K562 (cell line): ENCODE results near the gene RNASET2. TPM values are rescaled to one million over a fixed set of nuclear protein-coding genes. Genes with fewer than 3 reads are reported as not detected.
A peak's percentile ranks its signal among the peaks of the same experiment; 100 is the strongest.
"Not testable (repeated sequence)": the region's sequence is repeated elsewhere in the genome, so short reads cannot be mapped to it uniquely, and the experiment has no call there.

Experiments used
- DPF2 ChIP-seq: fragments of 450-650 bp; IDR thresholded peaks from 2 replicates; pipeline ENCODE4 v1.6.1; 2016
- EGR1 ChIP-seq: fragments of 450-650 bp; conservative IDR thresholded peaks from 2 replicates; pipeline ENCODE4 v1.6.1; 2017; ENCODE audit warnings: mild to moderate bottlenecking
- EHMT2 ChIP-seq: fragments of 450-650 bp; IDR thresholded peaks from 2 replicates; pipeline ENCODE4 v1.6.1; 2018; ENCODE audit warnings: antibody characterized with exemption
- ELF4 ChIP-seq: fragments of 450-650 bp; formaldehyde crosslinking; IDR thresholded peaks from 2 replicates; pipeline ENCODE4 v1.4.0; 2022; ENCODE audit warnings: missing genetic modification characterization
- MAX ChIP-seq: sonication (generic); formaldehyde crosslinking; IDR thresholded peaks from 2 replicates; pipeline ENCODE4 v1.9.0; 2022; ENCODE audit warnings: mild to moderate bottlenecking, missing genetic modification reagents
- MEF2D ChIP-seq: conservative IDR thresholded peaks from 2 replicates; pipeline ENCODE4 v1.6.1; 2016; ENCODE audit warnings: low read depth, missing genetic modification characterization, missing compliant biosample characterization
- MTA3 ChIP-seq: fragments of 450-650 bp; formaldehyde crosslinking; IDR thresholded peaks from 2 replicates; pipeline ENCODE4 v1.6.1; 2017; ENCODE audit warnings: mild to moderate bottlenecking, borderline replicate concordance
- NR2C2 ChIP-seq, 2 experiments: fragments of 200-800 bp in 1 of 2; sonication (Bioruptor generic) in 1 of 2; sonication (generic) in 1 of 2; formaldehyde crosslinking in 1 of 2; IDR thresholded peaks; 2 replicates each; pipeline versions ENCODE4 v1.6.1 to v1.8.0; 2016 to 2022; ENCODE audit warnings: mild to moderate bottlenecking in 1 of 2, missing compliant biosample characterization in 1 of 2, missing genetic modification characterization in 1 of 2, missing genetic modification reagents in 1 of 2
- NR4A1 ChIP-seq, 2 experiments: fragments of 250-450 bp in 1 of 2; fragments of 450-650 bp in 1 of 2; sonication (Bioruptor Pico) in 1 of 2; IDR thresholded peaks; 2 replicates each; pipeline versions ENCODE4 v1.4.0 to v1.6.1; 2016 to 2020; ENCODE audit warnings: mild to moderate bottlenecking in 2 of 2, missing compliant biosample characterization in 1 of 2, missing genetic modification characterization in 1 of 2, moderate library complexity in 1 of 2
- PML ChIP-seq: IDR thresholded peaks from 2 replicates; pipeline ENCODE4 v1.6.1; 2012; ENCODE audit warnings: low read length, inconsistent platforms
- SMAD3 ChIP-seq: fragments of 450-650 bp; formaldehyde crosslinking; conservative IDR thresholded peaks from 2 replicates; pipeline ENCODE4 v1.4.0; 2020; ENCODE audit warnings: mild to moderate bottlenecking
- SMARCA4 ChIP-seq: fragments of 450-650 bp; IDR thresholded peaks from 2 replicates; pipeline ENCODE4 v1.6.1; 2016
- TRIM24 ChIP-seq, 2 experiments: fragments of 450-650 bp; IDR thresholded peaks; 2 replicates each; pipeline ENCODE4 v1.6.1; 2016
- ZFX ChIP-seq: sonication (generic); formaldehyde crosslinking; IDR thresholded peaks from 2 replicates; pipeline ENCODE4 v1.8.0; 2022; ENCODE audit warnings: mild to moderate bottlenecking, missing genetic modification reagents, moderate library complexity
- ZNF511 ChIP-seq: sonication (generic); formaldehyde crosslinking; IDR thresholded peaks from 2 replicates; pipeline ENCODE4 v1.8.0; 2022; ENCODE audit warnings: mild to moderate bottlenecking, missing genetic modification reagents
- ZNF583 ChIP-seq: fragments of 250-450 bp; sonication (Bioruptor Pico); IDR thresholded peaks from 2 replicates; pipeline ENCODE4 v1.4.0; 2020
- ZNF584 ChIP-seq: fragments of 200-800 bp; sonication (Bioruptor generic); IDR thresholded peaks from 2 replicates; pipeline ENCODE4 v1.6.1; 2016; ENCODE audit warnings: low read depth, mild to moderate bottlenecking, missing genetic modification characterization, missing compliant biosample characterization
- ZNF766 ChIP-seq: fragments of 200-800 bp; sonication (Bioruptor generic); conservative IDR thresholded peaks from 2 replicates; pipeline ENCODE4 v1.6.1; 2016; ENCODE audit warnings: missing genetic modification characterization, missing compliant biosample characterization
- polyA plus RNA-seq, 8 experiments: library from polyadenylated mRNA; depleted of rRNA in 4 of 8; stranded (reverse) in 5 of 8; unstranded in 3 of 8; fragments of >200 nt; fragmentation: Nextera tagmentation in 2 of 8; fragmentation: Illumina TruSeq in 1 of 8; extraction: Ambion mirVana in 2 of 8; extraction: Trizol in 1 of 8; gene quantifications; 2 replicates each; pipeline versions ENCODE4 v1.2.1 to v1.2.3, GENCODE V29; 2011 to 2014; ENCODE audit warnings: inconsistent platforms in 1 of 8, missing spikeins in 1 of 8
- total RNA-seq, 7 experiments: library from RNA; depleted of rRNA in 6 of 7; stranded (reverse); fragments of >200 nt in 6 of 7; fragmentation: Illumina TruSeq in 2 of 7; extraction: Trizol in 2 of 7; gene quantifications; 2 replicates each; pipeline versions ENCODE4 v1.2.1 to v1.2.3, GENCODE V29; 2011 to 2021; ENCODE audit warnings: low replicate concordance in 1 of 7
- TF ChIP-seq, protein P1 (sequence below), 2 experiments: fragments of 450-650 bp in 1 of 2; sonication (generic) in 1 of 2; formaldehyde crosslinking in 1 of 2; IDR thresholded peaks in 1 of 2; conservative IDR thresholded peaks in 1 of 2; 2 replicates each; pipeline versions ENCODE4 v1.6.1 to v1.8.1; 2016 to 2023; ENCODE audit warnings: mild to moderate bottlenecking in 2 of 2, moderate library complexity in 2 of 2, inconsistent platforms in 1 of 2, missing genetic modification reagents in 1 of 2
- TF ChIP-seq, protein P2 (sequence below): sonication (generic); formaldehyde crosslinking; IDR thresholded peaks from 2 replicates; pipeline ENCODE4 v1.8.1; 2023; ENCODE audit warnings: missing genetic modification reagents, mild to moderate bottlenecking, borderline replicate concordance

RNASET2 gene
- total and polyA plus RNA-seq, 9 of the 15 experiments (the other 6 are each of a cell fraction or from before 2014, with no cell fraction given): 7.4 to 141 (median 91.3) TPM

DNA sequence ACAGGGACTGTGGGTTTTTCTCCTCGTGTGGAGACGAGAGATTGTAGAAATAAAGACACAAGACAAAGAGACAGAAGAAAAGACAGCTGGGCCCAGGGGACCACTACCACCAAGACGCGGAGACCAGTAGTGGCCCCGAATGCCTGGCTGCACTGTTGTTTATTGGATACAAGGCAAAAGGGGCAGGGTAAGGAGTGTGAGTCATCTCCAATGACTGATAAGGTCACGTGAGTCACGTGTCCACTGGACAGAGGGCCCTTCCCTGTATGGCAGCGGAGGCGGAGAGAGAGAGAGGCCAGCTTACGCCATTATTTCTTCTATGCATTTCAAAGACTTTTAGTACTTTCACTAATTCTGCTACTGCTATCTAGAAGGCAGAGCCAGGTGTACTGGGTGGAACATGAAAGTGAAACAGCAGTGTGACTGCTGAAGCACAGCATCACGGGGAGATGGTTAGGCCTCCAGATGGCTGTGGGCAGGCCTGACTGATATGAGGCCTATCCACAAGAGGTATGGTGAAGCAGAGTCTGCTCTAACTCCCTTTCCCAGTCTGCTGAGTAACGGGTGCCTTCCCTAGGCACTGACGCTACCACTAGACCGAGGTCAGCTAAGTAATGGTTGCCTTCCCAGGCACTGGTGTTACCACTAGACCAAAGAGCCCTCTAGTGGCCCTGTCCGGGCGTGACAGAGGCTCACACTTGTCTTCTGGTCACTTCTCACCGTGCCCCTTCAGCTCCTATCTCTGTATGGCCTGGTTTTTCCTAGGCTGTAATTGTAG lies 5.3 kb downstream of the RNASET2 start (continued):
- TF ChIP-seq SMAD3 (CRISPR knock-in tag) (0 out of 2 replicates have a peak, but pooled peaks have one; percentile 20), MEF2D (0 out of 2 replicates have a peak, but pooled peaks have one; percentile 36), MTA3 (peak; percentile 73; the same call in 1 of the 2 replicates), ZNF511 (CRISPR knock-in tag) (0 out of 2 replicates have a peak, but pooled peaks have one; percentile 51), ZNF766 (CRISPR knock-in tag) (0 out of 2 replicates have a peak, but pooled peaks have one; percentile 37), NR2C2 (CRISPR knock-in tag; IDR thresholded peaks at IDR 0.05) (peak; percentile 88), NR2C2 (tag; IDR thresholded peaks at IDR 0.05) (peak; percentile 64), TRIM24 (IDR thresholded peaks at IDR 0.05) (peak in 1 of 2 experiments; percentile 42; a peak in 2 of 4 replicates), PML (peak; percentile 21; the same call in 1 of the 2 replicates), ZFX (peak; percentile 85), NR4A1 (CRISPR knock-in tag; IDR thresholded peaks at IDR 0.05) (peak; percentile 7; the same call in 1 of the 2 replicates), SMARCA4 (peak; percentile 86), ELF4 (0 out of 2 replicates have a peak, but pooled peaks have one; percentile 19), DPF2 (peak; percentile 88), EGR1 (peak; percentile 57), MAX (CRISPR knock-in tag) (peak; percentile 70; the same call in 1 of the 2 replicates), ZNF584 (CRISPR knock-in tag) (peak; percentile 90; the same call in 1 of the 2 replicates), ZNF583 (CRISPR knock-in tag) (peak; percentile 63; the same call in 1 of the 2 replicates), EHMT2 (peak; percentile 35; the same call in 1 of the 2 replicates)
- TF ChIP-seq, protein P1, sequence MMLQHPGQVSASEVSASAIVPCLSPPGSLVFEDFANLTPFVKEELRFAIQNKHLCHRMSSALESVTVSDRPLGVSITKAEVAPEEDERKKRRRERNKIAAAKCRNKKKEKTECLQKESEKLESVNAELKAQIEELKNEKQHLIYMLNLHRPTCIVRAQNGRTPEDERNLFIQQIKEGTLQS (IDR thresholded peaks at IDR 0.05): peak; percentile 98
- TF ChIP-seq, protein P1 (CRISPR knock-in tag; conservative IDR thresholded peaks at IDR 0.05): peak; percentile 97
- TF ChIP-seq, protein P2, sequence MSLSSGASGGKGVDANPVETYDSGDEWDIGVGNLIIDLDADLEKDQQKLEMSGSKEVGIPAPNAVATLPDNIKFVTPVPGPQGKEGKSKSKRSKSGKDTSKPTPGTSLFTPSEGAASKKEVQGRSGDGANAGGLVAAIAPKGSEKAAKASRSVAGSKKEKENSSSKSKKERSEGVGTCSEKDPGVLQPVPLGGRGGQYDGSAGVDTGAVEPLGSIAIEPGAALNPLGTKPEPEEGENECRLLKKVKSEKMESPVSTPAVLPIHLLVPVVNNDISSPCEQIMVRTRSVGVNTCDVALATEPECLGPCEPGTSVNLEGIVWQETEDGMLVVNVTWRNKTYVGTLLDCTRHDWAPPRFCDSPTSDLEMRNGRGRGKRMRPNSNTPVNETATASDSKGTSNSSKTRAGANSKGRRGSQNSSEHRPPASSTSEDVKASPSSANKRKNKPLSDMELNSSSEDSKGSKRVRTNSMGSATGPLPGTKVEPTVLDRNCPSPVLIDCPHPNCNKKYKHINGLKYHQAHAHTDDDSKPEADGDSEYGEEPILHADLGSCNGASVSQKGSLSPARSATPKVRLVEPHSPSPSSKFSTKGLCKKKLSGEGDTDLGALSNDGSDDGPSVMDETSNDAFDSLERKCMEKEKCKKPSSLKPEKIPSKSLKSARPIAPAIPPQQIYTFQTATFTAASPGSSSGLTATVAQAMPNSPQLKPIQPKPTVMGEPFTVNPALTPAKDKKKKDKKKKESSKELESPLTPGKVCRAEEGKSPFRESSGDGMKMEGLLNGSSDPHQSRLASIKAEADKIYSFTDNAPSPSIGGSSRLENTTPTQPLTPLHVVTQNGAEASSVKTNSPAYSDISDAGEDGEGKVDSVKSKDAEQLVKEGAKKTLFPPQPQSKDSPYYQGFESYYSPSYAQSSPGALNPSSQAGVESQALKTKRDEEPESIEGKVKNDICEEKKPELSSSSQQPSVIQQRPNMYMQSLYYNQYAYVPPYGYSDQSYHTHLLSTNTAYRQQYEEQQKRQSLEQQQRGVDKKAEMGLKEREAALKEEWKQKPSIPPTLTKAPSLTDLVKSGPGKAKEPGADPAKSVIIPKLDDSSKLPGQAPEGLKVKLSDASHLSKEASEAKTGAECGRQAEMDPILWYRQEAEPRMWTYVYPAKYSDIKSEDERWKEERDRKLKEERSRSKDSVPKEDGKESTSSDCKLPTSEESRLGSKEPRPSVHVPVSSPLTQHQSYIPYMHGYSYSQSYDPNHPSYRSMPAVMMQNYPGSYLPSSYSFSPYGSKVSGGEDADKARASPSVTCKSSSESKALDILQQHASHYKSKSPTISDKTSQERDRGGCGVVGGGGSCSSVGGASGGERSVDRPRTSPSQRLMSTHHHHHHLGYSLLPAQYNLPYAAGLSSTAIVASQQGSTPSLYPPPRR (CRISPR knock-in tag): 0 out of 2 replicates have a peak, but pooled peaks have one; percentile 55
- not testable (repeated sequence) for TF ChIP-seq NR4A1 (tag; IDR thresholded peaks at IDR 0.05)
